DMS79 (cell line): ENCODE data around the gene SEC61A1.

Experiments
- DNase-seq: peaks from one replicate; lab custom pipeline; 2025; lab: John Stamatoyannopoulos, UW

SEC61A1 gene

GRCh38 chr3:128078322-128078721, 26.1 kb downstream of the SEC61A1 start:
- DNase-seq: peak; percentile 42

- DNase-seq: no peak
Measured at GRCh38 chr3:128078875-128079274, 26.6 kb downstream of the SEC61A1 start.

- no peak for DNase-seq
Measured at GRCh38 chr3:128079823-128080222, 27.6 kb downstream of the SEC61A1 start.

- no peak for DNase-seq
Measured at GRCh38 chr3:128080323-128081080, 28.3 kb downstream of the SEC61A1 start.

- no peak for DNase-seq
Measured at GRCh38 chr3:128081226-128081625, 29.0 kb downstream of the SEC61A1 start.

- no peak for DNase-seq
Measured at GRCh38 chr3:128081846-128082245, 29.6 kb downstream of the SEC61A1 start.

GRCh38 chr3:128082546-128082945, 30.3 kb downstream of the SEC61A1 start:
- DNase-seq: no peak

GRCh38 chr3:128083396-128083795, 31.2 kb downstream of the SEC61A1 start:
- DNase-seq: no peak

GRCh38 chr3:128083980-128084674, 31.9 kb downstream of the SEC61A1 start:
- DNase-seq: no peak

- DNase-seq: no peak
Measured at GRCh38 chr3:128084675-128085021, 32.4 kb downstream of the SEC61A1 start.

GRCh38 chr3:128089135-128089534, 36.9 kb downstream of the SEC61A1 start:
- DNase-seq: no peak

GRCh38 chr3:128091586-128091985, 39.3 kb downstream of the SEC61A1 start:
- no peak for DNase-seq

GRCh38 chr3:128094295-128095151, 42.3 kb downstream of the SEC61A1 start:
- DNase-seq: no peak

GRCh38 chr3:128095222-128095703, 43.0 kb downstream of the SEC61A1 start:
- DNase-seq: peak; percentile 38

- no peak for DNase-seq
Measured at GRCh38 chr3:128098234-128098633, 46.0 kb downstream of the SEC61A1 start.

GRCh38 chr3:128100161-128100560, 47.9 kb downstream of the SEC61A1 start:
- no peak for DNase-seq

GRCh38 chr3:128100638-128101037, 48.4 kb downstream of the SEC61A1 start:
- no peak for DNase-seq

GRCh38 chr3:128103136-128103676, 51.0 kb downstream of the SEC61A1 start:
- DNase-seq: no peak

- no peak for DNase-seq
Measured at GRCh38 chr3:128107834-128108233, 55.6 kb downstream of the SEC61A1 start.

GRCh38 chr3:128111147-128111546, 58.9 kb downstream of the SEC61A1 start:
- no peak for DNase-seq

GRCh38 chr3:128112357-128112968, 60.2 kb downstream of the SEC61A1 start:
- no peak for DNase-seq
